Stomach (tissue), 4 donors: ENCODE data around the gene CNGA2.

Source experiments
- EP300 ChIP-seq: sonication (generic); formaldehyde crosslinking; IDR thresholded peaks from one replicate; pipeline ENCODE4 v1.6.1; 2017; ENCODE audit warnings: antibody characterized with exemption
- POLR2A ChIP-seq, 4 donors: fragments of 450-650 bp; IDR thresholded peaks; one replicate each; pipeline ENCODE4 v1.6.1; 2016; ENCODE audit warnings: antibody characterized with exemption in 4 of 4, control low read depth in 2 of 4, mild to moderate bottlenecking in 1 of 4, moderate library complexity in 1 of 4
- TF ChIP-seq, protein P1 (sequence below), 7 experiments: fragments of 450-650 bp in 4 of 7; fragments of 200-600 bp in 3 of 7; sonication (generic) in 3 of 7; IDR thresholded peaks; one replicate each; pipeline ENCODE4 v1.5.1; 2016 to 2019; ENCODE audit warnings: antibody characterized with exemption in 7 of 7, control low read depth in 2 of 7, mild to moderate bottlenecking in 1 of 7

DNA sequence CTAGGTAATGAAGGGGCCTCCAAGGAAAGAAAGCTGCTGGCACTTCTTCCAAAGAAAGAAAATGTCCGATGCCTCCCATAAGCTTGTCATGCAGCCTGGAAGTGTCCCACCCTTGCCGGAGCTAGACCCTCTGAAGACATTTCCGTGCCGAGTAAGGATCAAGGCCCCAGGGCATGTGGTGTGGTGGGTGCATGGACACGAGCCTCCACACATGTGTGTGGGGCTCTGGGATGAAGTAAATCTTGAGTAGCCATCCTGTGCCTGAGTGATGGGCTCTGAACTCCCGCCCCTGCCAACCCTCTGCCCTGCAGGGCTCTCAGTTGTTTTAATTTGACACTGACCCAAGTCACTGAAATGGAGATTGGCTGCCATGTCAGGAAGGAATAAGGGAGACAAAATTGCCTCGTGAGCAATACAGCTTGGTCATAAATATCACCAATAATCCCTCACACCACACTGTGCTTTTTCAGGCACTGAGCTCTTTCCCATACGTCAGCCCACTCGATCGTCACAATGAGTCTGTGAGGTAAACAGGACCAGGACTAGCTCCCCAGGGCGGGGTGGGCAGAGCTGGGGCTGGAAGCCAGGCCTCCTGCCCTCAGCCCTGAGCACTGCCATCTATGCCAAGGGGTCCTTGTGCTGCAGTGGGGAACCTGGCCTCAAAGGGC lies 24.6 kb downstream of the CNGA2 start:
- TF ChIP-seq, protein P1, sequence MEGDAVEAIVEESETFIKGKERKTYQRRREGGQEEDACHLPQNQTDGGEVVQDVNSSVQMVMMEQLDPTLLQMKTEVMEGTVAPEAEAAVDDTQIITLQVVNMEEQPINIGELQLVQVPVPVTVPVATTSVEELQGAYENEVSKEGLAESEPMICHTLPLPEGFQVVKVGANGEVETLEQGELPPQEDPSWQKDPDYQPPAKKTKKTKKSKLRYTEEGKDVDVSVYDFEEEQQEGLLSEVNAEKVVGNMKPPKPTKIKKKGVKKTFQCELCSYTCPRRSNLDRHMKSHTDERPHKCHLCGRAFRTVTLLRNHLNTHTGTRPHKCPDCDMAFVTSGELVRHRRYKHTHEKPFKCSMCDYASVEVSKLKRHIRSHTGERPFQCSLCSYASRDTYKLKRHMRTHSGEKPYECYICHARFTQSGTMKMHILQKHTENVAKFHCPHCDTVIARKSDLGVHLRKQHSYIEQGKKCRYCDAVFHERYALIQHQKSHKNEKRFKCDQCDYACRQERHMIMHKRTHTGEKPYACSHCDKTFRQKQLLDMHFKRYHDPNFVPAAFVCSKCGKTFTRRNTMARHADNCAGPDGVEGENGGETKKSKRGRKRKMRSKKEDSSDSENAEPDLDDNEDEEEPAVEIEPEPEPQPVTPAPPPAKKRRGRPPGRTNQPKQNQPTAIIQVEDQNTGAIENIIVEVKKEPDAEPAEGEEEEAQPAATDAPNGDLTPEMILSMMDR (IDR thresholded peaks at IDR 0.05), result no peak
- TF ChIP-seq POLR2A (IDR thresholded peaks at IDR 0.05), result no peak
- TF ChIP-seq EP300, result no peak
